ENCODE results near the gene MROH2A.
A peak's percentile ranks its signal among the peaks of the same experiment; 100 is the strongest.

The MROH2A gene

GRCh38 chr2:233838726-233839446, 60.8 kb downstream of the MROH2A start:
- no peak for DNase-seq (ENCODE audit: low read depth)

DNA sequence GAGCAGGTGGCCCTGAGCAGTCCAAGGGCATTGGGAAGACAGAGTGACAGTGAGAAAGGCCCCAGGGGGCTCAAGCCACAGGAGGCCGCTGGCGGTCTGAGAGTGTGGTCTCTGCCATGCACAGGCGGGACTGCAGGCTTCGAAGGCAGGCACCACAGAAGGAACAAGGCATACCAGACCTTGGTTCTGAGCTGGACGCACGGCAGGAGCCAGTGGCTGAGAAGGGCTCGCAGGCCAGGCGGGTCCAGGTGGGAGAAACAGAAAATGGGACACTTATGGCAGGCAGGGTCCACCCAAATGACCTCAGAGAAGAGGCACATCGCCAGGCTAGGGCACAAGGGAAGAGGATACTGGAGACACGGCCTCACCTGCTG, 61.3 kb downstream of the MROH2A start:
- no peak for DNase-seq (ENCODE audit: low read depth)

DNA sequence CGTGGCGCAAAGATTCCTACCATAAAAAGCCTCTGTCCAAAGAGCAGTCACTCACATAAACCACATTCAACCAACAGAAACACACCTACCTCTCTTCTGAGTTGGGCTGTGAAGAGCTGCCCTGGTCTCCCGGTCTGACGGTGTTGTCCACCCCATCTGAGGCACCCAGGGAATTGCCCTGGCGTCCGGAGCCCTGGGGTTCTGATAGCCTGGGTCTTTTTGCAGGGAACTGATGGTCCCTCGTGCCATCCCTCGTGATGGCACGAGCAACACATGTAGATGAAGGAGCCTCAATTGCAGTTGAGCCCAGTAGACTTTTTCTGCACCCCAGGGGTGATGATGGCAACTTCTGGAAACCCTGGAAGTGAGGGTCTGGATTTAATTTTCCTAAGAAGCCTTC, 62.4 kb downstream of the MROH2A start:
- DNase-seq (ENCODE audit: low read depth), result no peak

GRCh38 chr2:233841183-233841582, 63.1 kb downstream of the MROH2A start:
- DNase-seq (ENCODE audit: low read depth), result no peak

DNA sequence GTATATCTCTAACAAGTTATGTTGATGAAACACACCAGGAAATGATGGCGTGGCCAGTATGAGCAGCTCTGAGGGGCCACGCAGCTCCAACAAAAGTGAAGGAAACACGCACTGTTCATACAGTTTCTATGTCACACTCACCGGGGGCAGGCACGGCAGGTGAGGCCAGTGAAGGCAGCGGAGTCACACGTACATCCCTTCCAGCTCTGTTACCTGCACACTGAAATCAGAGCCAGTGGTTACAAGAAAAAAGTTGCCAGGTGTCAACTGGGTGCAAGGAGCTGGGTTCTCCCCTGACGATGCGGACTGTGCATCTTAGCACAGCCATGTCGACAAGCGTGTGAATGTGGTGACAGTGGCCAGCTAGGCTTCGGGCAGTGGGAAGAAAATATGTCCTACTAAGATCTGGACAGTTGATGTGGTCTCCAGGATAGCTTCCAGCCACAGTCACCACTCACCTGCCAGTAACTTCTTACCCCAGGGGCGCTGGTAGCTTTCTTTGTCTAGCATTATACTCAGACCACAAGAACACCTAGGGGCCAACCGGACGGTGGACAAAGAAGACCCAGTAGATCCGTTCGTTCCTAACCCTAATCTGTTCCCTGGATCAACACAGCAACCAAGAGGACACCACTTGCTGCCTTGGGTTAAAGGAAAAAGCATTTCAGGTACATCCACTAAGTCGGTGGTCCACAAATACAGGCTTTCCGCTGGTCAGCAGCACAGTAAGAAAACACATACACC, 66.1 kb downstream of the MROH2A start:
- no peak for DNase-seq (ENCODE audit: low read depth)

DNA sequence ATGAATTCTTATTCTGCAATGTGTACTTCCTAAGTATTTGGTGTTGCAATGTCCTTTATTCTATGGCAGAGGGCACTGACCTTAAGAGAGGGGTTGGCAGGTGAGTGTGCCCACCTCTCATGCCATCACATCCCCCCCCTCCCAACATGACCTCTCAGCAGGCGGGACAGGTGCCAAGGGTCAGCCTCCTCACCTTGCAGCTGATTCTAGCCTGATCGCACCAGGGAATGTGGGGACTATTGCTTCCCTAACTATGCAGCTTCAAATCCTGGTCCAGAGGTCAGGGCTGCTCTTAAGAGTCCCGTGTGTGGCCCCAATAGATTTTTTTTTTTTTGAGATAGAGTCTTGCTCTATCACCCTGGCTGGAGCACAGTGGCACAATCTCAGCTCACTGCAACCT, 66.7 kb downstream of the MROH2A start:
- no peak for DNase-seq (ENCODE audit: low read depth)

DNA sequence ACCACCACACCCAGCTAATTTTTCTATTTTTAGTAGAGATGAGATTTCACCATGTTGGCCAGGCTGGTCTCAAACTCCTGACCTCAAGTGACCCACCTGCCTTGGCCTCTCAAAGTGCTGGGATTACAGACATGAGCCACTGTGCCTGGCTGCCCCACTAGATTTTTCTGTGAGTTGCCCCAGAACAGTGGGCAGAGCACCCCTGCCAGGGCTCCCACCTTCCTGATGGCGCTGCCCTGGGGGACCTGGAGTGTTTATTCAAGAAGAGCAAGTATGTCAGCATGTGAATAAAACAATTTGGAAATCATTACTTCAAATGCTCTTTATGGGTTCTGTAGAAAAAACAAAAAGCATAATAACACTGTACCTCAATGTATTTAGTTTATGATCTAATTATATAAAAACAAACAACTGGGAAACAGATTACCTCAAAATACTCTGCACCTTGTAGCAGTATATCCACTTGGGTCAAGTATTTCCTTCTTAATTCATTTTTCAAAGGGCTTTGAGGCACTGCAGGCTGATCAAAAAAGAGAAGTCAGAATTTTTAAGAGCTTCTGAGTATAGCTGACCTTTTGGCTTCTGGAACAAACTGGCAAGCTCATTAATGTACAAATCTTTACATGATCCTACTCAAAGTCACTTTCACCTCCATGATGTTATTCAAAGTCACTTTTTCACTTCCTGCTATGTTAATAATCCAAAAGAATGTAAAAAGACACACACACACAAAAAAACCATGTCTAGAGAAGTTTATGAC, 67.4 kb downstream of the MROH2A start:
- no peak for DNase-seq (ENCODE audit: low read depth)

DNA sequence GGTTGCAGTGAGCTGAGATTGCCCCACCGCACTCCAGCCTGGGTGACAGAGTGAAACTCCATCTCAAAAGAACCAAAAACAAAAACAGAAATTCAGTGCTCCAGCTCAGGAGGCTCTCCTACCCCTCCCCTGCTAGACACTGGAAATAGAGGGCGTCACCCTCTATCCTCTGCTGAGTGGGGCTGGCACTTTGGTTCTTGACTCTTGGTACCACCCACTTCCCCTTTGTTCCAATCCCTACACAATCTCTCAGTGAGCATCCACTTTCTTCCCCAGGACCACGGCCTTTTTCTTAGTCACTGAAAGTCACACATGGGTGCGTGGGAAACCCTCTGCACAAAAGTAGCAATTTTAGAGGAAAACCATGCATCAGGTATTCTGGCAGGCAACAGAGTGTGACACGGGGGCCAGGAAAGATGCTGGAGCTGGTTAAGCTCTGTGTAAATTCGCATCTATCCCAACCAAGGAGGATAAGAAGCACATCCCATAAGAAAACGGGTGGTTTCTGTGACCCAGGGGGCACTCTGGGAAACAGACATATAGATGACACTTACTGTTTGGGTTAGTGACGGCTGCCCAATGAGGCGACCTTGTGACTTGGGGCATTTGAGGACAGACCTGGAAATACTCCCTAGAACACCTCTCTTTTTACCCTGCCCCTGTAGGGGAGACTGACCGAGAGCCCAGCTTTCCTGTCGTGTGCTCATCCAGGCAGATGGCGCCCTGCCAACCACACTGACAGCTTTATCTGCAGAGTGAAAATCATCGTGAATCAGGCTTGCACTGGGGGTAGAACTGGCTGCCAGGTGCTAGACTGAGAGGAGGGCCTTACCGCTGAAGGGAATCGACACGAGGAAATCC, 68.5 kb downstream of the MROH2A start:
- no peak for DNase-seq (ENCODE audit: low read depth)

GRCh38 chr2:233847248-233847898, 69.2 kb downstream of the MROH2A start:
- no peak for DNase-seq (ENCODE audit: low read depth)

GRCh38 chr2:233848276-233848675, 70.1 kb downstream of the MROH2A start:
- DNase-seq (ENCODE audit: low read depth), result no peak

- no peak for DNase-seq (ENCODE audit: low read depth)
Observed at GRCh38 chr2:233849607-233850271, 71.6 kb downstream of the MROH2A start.

- no peak for DNase-seq (ENCODE audit: low read depth)
Observed at GRCh38 chr2:233850745-233851144, 72.6 kb downstream of the MROH2A start.

- DNase-seq (ENCODE audit: low read depth), result no peak
Observed at GRCh38 chr2:233851169-233851568, 73.0 kb downstream of the MROH2A start.

DNA sequence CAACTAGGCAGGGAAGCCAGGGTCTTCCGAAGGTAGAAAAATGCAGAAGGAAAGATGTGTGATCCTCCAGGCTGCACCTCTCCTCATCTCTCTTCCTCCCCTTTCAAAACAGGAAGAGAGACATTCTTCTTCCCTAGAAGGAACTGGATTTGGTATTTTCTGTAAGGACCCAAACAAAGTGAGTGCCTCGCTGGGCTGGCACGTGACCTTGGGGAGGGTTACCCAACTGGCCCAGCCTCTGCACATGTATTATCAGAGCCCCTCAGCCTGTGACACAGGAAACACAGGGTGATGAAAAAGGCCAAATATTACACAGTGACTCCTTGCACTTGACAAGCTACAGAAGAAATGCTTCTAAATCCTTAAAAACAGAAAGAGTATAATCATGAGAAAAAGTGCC, 73.9 kb downstream of the MROH2A start:
- no peak for DNase-seq (ENCODE audit: low read depth)

- DNase-seq (ENCODE audit: low read depth), result no peak
Observed at GRCh38 chr2:233853353-233853752, 75.2 kb downstream of the MROH2A start.

- no peak for DNase-seq (ENCODE audit: low read depth)
Observed at GRCh38 chr2:233853883-233854240, 75.7 kb downstream of the MROH2A start.

GRCh38 chr2:233854241-233854981, 76.3 kb downstream of the MROH2A start, which contains the start of gene HJURP:
HJURP (minus strand) TSS chr2:233854535; CDS start chr2:233854500, 35 bp downstream.
- peak; percentile 89 for DNase-seq (ENCODE audit: low read depth)

DNA sequence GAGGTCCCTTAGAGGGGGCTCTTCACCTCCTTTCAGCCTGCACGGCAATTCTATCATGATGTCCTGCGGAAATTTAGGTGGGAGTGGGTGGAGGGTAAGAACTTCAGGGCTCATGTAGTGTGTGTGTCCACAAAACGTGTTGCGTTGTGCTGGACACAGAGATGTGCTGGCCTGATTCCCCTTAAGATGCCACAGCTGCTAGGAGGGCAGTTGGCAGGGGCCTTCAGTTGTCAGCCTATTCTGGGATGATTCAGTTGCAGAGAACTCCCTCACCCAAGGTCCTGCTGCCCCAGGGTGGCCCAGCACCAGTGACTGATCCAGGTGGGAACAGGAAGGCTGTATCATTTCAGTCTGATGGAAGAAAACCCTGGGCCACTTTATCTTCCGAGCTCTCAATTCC, 77.2 kb downstream of the MROH2A start:
- no peak for DNase-seq (ENCODE audit: low read depth)

GRCh38 chr2:233856184-233856583, 78.1 kb downstream of the MROH2A start:
- DNase-seq (ENCODE audit: low read depth), result no peak

DNA sequence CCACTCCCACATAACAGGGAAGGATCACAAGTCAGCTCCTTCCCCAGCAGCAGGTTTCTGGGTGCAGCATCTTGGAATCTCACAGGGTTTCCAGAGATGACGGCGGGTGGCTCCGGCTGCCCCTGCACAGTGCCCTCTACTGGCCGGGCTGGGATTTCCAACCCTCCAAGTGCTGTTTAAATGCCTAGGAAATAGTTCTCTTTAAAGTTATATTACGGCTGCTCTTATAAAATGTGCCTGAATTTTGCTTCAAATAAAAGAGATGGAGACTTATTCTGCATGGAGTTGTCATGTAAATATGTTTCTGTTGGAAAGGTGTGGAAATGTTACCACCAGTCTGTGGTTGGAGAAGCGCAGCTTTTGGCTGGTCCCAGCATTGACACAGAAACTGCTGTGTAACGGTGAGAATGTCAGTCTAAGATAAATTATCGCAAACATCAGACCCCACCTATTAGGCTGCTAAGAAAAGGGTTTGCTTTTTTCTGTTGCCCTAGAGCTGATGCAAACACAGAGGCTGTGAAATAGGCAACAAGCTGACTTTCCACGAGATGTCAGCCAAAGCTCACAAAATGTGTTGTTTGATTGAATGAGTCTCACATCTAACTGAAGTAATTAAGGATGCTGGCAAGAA, 79.5 kb downstream of the MROH2A start:
- no peak for DNase-seq (ENCODE audit: low read depth)
